ENCODE results near the gene TMEM209.
"Not testable (repeated sequence)": the region's sequence is repeated elsewhere in the genome, so short reads cannot be mapped to it uniquely, and the experiment has no call there.

TMEM209 gene

DNA sequence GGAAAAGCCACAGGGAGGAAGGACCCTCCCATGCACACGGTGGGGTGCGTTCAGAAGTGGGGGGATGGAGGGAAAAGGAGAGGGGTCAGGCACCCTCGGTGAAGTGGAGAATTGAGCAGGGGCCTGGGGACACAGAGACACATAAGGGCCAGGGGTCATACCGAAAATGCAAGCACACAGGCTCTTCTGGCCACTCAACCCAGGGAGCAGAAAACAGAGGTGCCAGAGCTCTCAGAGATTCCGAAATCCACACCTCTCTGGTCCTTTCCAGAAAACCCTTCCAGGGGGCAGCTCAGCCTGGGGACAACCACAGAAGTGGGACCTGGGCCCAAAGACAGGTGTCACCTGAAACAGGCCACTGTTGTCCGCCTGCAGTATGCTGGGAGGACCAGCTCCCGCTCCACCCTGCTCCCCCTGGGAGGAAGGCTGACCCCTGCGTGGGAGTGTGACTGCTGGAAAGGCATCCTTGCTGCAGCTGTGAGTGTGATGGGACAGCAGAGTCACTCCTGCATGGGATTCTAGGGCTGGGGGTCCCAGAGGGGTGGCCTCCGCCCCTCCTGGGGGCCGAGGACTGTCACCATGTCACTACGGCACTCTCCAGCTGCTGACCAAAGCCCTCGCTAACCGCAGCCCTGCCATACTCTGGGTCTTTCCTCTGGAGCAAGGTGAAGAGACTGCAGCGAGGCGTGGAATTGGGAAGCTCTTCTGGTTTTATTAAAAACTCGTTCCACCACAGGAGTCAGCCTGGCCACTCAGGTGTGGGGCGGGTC, 63.1 kb downstream of the TMEM209 start:
- no peak for DNase-seq

DNA sequence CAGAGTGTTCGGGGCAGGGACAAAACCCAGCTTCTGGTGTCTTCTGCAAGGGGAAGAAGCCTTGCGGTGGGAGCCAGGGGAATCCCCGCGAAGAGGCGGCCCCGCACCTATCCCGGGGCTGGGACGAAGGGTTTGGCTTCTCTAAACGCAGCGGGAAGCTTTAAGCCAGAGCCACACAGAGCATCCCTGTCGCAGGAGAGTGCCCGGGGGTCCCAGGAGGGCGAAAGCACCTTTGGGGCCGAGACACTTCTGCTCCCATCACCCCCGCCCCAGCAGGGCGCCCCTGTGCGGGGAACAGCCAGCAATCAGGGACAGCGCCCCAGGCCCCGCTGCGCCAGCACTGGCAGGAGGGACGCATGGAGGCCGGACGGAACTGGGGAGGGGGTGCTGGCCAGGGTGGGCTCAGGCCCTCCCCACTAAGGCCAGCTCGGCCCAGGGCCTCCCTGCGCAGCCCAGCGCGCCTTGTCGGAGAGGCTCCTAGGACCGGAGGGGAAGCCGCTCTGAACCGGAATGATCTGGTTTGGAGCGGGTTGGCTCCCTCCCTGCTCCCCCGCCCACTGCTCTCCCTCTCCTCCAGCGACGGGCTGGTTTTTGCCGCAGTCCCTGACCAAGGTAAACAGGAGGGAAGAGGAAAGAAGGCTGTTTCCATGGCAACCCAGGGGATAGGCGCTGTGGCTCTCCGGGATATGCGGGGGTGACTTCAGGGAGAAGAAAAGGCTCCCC, 63.9 kb downstream of the TMEM209 start:
- DNase-seq, result peak; percentile 28

DNA sequence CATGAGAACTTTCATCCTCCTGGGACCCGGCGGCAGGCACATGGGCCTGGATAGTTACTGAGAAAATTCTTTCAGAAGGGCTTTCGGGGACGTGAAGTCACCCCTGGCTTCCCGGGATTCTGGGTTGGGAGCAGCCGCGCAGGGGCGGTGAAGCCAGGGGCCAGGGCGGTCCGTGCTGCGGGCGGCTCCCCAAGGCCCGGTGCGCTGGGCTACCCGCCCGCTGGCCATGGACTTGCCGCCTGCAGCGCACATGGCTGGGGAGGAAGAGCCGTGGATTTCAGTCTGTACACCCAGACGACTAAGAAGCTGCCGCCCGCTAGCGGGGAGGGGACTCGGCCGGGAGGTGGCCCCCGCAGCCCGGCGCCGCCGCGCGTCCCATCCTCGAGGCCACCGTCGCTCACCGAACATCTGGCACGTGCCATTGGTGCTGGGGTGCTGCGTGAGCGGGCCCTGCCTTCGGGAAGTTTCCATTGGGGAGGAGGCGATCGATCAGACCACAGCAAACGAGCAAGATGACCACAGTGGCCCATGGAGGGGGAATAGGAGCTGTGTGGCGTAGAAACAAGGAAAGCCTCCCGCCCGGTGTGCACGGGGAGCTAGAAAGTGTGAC, 64.5 kb downstream of the TMEM209 start:
- DNase-seq, result no peak

DNA sequence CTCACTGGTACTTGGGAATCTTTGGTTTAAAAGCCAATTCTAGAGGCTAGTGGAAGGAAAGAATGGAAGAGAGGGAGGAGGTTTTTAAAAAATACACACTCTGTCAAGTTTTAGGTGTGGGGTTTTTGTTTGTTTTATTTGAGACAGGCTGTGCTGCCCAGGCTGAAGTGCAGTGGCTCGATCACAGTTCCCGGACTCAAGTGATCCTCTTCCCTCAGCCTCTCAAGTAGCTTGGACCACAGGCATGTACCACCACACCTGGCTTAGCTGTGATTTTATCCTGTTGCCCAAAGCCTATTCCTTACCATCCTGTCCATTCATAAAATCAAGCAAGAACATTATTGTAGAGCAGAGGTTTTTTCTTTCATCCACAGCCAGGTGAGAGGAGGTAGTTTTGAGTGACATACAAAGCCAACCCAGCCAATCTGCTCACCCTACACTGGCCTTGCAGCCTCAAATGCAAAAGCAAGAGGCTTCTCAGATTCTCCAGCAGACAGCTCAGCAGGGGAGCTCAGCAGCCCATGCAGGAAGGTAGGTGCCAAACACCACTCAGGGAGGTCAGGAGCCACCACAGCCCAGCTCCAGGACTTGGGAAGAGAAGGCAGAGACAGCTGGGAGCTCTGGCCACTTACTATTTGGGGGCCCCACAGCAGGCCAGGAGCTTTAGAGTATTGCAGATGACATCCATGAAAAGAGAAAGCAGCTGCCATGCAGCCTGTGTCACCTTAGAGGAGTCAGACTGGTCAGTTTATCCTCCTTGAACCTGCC, 65.8 kb downstream of the TMEM209 start:
- no peak for DNase-seq

DNA sequence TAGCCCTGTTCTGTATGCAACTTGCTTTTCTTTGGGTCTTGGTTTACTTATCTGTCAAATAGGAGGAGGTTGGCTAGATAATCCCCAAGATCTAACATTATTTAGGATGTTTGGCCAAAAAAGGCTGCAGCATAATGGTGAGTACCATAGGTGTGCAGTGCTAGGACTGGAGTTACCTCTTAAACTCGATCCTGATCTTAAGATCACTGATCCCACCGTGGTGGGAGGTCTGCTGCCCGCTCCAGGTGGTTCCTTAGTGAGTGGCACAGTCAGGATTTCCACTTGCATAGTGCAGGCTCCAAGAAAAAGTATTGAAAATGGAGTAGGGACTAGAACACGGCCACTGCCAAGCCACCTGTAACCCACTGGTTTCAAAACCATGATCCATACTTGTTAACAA, 68.0 kb downstream of the TMEM209 start:
- no peak for DNase-seq

DNA sequence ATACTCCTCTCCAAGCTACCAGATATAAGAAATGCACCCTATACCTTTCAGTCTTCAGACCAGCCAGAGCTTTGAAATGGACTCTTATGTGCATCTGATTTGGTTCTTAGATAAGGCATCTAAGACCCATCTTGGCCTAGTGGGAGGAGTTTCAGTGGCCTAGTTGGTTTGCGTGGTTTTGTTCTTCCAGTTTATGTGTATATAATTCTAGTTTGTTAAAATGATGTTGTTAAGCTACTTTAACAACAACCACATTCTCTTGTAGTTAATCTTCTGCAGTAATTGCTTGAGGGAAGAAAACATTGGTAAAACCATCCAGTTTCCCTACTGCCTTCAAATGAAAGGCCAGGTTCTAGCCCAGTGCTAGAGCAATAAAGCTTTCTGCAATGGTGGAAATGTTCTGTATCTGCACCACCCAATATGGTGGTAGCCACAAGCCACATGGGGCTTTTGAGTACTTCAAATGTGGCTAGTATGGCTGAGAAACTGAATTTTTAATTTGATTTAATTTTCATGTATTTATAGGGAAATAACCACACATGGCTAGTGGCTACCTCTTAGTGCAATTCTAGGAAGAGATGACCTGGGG, 68.5 kb downstream of the TMEM209 start:
- no peak for DNase-seq

DNA sequence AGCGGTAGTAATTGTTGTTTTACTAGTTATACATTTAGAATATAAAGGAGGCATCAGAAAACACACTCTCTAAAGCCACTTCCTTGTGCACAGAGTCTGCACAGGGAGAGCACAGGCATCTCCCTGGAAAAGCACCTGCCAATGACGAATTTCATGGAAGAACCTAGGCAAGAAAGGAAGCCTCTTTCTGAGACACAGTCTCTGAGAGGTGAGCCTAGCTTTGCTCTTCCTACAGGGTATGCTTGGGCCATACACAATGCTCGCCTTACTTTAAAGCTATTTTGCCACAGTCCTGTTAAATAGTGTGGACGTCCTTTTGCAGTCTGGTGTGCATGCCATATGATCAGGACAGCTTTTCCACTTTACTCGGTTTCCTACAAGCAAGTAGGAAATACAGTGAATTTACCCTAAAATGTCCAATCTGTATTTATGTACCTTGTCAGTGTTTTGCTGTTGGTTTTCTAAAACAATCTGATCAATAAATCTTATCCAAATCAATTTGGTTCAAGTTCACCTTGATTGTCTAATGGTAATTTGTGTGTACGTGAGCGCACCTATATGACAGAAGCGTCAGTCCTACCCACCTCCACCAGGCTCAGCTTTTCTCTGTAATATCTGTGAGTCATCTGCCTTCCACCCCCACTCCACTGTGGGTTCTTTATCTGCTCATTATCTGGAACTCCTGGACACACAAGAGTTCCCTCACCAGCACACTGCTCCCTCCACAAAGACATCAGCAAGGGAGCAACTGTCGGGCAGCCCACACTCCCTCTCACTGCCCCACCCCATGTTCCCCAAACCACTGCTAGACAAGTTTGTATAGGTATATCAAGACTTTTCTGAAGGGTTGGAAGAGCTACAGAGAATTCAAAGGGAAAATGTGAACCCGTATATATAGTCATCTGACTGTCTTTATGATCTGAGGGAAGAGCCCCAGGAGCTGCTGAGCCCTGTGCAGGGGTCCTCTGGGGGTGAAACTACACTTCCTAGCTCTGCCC, 69.7 kb downstream of the TMEM209 start:
- DNase-seq, result no peak

DNA sequence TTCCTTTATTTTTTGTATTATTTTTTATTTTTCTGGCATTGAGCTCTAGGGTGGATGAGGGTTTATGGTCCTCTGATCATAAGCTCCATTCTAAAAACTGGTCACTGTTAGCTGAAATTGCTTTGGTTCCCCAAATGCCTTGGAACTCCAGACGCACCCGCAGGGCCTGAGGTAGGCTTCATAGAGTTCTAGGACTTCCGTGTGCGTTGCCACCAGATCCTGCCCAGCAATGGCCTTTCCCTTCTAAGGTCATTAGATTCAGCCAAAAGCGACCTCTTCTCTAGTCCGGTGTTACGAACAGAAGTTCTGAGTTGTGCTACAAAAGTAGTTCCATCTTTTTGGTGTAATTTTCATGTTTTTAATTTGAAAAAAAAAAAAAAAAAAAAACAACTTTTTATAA, 70.5 kb downstream of the TMEM209 start:
- no peak for DNase-seq

DNA sequence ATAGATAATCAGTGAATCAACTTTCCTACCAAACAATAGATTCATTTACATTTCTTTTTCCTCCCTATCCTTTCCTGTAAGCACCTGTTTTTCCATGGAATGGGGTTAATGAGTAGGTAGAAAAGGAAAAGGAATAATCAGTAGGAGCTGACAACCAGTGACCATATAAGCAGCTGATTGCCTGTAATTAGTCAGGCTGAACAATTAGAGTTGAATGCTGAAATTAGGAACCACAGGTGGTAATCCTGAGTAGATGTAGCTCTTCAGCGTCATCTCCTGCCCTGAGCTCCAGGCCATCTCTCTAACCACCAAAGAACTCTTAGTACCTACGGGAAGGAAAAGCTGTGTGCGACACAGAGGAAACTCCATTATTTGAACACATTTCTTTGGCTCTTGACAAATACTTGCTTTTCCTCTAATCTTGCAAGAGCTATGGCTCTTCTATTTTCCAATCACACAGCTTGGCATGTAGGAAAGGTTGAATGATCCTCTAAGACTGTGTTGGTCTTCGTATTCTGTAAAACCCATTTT, 71.0 kb downstream of the TMEM209 start:
- no peak for DNase-seq

DNA sequence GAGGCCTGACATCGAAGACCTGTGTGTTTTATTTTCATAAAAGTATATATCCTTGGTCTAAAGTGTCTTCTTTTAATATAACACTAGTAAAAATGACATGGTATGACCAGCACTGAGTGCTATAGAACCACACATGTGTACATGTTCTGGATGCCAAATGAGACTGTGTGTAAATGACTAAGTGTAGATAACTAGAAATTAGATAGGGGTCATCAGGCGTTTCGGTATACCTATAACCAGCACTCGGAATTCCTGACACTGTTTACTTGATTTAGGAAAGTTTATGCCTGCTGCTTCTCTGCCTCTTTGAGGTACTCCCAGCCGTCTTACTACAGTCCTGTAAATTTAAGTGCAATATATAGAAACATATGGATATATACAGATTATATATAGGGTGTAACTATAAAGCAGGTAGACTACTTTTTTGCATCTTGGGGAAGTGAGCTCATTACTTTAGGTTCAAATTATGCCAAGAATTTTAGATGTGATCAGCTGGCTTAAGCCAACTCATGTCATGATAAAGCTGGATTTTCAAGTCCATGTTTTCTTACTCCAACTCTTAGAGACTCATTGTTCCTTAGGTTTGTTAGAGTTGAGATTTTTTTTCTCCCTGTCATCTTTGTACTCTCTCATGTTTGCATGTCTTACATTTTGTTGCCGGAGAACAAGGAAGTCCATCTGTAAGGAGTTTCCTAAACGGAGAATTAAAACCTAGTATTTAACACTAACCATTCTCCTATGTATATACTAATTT, 72.0 kb downstream of the TMEM209 start:
- DNase-seq, result no peak

DNA sequence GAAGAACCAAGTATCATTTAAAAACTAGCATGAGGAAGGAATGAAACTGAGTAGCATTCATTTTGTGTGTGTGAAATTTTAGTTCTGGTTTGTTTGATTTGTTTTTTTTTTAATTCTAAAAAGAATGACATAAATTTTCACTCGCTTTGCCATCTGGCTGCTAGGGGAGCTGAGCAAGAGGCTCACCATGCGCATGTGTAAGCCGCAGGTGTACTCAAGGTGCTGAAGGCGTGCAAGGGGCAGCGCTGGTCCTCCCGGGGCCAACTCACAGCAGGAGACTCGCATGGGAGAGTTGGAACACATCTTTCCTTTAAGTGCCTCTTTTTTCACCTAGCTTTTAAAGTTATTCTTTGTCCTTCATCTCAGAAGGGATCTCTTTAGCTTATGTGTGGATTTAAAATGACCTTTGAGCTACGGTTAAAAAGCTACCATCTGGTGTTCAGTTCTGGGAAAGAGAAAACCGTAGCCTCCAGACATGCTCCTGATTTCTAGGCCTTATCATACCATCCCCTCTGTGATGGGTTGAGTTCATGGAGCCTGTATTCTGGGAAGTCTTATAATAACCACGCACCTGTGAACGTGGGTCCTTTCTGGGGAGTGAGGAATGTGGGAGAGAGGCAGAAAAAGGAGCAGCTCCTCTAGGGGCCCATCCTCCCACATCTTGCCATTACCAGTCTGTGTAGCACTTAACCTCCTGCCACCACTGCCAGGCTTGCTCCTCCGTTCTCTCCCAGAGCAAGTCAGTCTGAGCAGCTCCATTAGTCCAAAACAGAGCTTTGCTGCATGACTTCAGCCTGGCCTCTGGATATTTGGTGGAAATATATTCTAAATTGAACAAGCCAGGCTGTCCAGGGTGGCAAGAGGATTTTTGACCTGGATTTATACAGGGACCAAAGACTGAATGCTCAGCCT, 73.0 kb downstream of the TMEM209 start:
- no peak for DNase-seq

DNA sequence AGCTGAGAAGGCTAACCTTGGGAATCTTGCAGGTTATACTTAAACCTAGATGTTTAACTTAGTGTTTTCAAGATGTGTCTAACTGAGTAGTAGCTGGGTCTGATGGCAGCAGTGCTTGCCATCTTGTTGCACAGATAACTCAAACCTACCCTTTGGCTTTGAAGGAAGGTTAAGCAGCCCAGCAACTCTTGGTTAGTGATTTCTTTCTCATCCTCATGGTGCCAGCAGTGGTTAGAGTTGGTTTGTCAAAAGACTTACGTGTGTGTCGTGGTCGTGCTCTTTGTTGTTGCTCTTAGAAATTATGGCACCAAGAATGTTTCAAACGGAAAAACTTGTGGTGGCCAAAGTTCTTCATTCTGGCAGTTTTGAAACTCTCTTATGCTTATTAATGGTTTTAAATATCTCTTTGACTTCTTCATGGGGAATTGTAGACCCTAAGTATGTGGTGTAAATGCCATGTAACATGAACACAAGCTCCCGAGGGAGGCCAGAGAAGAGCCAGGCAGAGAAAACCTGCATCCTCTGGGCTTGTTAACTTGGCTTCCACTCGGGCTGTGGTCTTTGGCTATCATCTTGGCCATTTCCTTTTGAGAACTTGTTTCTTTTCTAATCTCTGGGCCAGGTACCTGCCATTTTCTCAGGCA, 73.9 kb downstream of the TMEM209 start:
- no peak for DNase-seq

DNA sequence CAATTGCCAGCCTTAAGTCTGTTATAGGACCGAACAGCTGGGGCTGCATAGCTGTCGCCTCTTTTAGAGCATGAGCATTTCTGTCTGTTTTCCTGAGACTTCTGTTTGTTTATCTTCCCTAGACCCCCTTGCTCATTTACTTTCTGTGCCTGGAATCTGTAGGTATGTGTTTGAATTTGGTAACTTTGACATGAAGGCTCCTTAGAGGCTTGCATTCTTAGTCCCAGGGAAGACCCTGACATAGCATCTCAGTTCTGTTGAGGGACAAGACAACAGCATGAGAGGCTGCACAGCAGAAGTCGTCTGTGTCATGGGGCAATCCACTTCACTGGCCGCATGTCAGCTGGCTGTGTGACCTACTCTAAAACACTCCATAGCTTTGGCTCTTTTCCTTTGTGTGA, 76.2 kb downstream of the TMEM209 start:
- DNase-seq, result no peak

DNA sequence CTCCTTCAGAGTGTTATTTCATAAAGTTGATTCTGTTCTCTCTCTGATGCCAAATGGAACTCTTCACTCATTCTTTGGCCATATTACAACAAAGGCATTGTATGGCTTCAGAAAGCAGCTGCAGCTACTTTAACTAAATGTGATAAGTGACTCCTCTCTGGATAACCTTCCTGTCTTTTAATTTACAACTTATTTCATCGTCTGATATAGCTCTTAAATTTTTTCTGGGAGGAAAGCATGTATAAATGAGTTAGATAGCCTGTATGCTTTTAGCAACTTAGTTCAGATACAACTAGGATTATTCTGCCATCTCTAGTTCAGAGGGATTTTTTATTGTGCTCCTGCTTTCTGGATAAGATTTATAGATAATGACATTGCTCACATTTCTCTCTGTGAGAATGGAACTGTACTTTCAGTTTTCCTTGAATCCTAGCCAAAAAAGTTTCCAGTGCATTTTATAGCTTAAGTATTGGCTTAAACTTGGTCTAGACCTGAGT, 77.3 kb downstream of the TMEM209 start:
- DNase-seq, result no peak

DNA sequence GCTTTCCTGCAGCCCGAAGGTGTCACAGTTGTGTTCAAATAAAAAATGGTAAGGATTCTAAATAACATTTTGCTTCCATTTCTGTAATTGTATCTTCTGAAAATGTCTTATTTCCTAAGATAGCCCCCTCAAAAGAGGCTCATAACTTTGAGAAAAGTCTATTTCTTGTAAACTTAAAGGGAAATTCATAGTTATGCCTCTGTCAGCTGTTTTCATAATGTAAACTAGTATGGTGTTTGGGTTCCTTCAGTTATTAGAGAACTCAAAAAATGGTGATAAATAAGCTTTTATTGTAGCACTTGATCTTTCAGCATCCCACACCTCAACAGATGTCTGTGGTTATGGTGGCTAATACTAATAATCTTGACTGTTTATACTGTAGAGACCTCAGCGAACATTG, 77.8 kb downstream of the TMEM209 start:
- DNase-seq, result no peak

DNA sequence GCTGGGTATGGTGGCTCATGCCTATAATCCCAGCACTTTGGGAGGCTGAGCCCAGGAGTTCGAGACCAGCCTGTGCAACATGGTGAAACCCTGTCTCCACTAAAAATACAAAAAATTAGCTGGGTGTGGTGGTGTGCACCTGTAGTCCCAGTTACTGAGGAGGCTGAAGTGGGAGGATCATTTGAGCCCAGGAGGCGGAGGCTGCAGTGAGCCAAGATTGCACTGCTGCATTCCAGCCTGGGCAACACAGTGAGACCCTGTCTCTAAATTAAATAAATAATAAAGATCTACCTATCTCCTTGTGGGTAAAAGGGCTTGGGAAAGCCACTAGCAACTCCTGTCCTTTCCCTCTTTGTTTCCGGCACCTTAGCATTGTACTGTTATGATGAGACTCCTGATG, 78.4 kb downstream of the TMEM209 start:
- DNase-seq, result not testable (repeated sequence)

DNA sequence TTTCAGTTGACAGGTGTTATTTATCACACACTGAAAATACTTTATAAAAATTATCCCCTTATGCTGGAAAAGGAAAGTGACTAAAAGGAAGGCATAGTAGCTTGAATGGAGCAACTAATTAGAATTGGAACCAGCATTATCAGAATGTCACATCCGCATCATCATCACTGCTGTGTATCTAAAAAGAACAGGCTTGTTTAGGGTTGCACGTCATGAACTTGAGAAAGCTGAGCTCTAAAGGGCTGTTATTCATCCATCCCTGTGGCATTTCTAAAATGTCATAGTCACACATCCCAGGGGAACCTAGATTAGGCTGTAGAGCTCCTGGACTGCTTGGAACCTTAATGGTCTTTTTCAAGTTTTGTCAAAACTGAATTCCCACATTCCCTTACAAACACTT, 80.5 kb downstream of the TMEM209 start:
- no peak for DNase-seq

DNA sequence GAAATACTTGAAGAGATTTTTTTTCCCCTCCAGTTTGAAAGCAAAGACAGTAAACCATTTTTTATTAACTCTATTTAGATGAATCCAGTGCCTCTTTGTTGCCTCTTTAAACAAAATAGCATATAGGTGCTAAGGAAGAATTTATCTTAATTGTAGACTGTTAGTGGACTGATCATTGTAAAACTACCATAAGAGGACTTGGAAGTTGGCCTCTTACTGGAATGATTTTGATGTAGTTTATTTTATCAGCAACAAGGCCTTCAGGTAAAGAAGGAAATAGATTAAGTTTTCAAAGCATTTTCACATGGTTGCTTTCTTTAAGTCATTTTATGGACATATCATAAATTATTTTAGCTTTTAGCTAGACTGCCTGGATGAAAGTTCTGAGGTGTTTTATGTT, 81.7 kb downstream of the TMEM209 start:
- no peak for DNase-seq

DNA sequence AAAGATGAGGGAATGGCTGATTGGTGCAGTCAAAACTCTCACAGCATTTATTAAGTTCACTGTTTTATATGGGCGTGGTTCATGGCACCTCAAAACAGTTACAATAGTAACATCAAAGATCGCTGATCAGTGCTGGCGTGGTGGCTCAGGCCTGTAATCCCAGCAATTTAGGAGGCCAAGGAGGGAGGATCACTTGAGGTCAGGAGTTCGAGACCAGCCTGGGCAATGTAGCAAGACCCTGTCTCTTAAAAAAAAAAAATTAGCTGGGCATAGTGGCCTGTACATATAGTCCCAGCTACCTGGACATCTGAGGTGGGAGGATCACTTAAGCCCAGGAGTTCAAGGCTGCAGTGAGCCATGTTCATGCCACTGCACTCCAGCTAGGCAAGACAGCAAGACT, 86.4 kb downstream of the TMEM209 start:
- no peak for DNase-seq

Measured in central memory CD4-positive, alpha-beta T cell (primary cell).